AG09319 (cell line): ENCODE results near the gene GPA33.

Experiments used
- DNase-seq: peaks from one replicate; pipeline ENCODE4 v3.0.0-alpha.2; 2010; ENCODE audit warnings: low read depth; ENCODE audit errors: extremely low read depth
- TF ChIP-seq, protein P1 (sequence below): IDR thresholded peaks from 2 replicates; pipeline ENCODE4 v1.5.1; 2011; ENCODE audit warnings: low read depth, mild to moderate bottlenecking, inconsistent platforms, low read length, moderate library complexity

GPA33 gene

DNA sequence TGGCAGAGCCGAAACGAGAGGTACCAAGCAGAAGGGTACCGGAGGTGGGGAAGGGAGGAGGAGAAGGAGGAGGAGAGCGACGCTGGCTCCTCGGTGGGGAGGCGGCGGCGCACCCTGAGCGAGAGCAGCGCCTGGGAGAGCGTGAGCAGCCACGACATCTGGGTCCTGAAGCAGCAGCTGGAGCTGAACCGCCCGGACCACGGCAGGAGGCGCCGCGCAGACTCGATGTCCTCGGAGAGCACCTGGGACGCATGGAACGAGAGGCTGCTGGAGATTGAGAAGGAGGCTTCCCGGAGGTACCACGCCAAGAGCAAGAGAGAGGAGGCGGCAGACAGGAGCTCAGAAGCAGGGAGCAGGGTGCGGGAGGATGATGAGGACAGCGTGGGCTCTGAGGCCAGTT, 36.1 kb upstream of the GPA33 start:
- no peak for DNase-seq
- TF ChIP-seq, protein P1, sequence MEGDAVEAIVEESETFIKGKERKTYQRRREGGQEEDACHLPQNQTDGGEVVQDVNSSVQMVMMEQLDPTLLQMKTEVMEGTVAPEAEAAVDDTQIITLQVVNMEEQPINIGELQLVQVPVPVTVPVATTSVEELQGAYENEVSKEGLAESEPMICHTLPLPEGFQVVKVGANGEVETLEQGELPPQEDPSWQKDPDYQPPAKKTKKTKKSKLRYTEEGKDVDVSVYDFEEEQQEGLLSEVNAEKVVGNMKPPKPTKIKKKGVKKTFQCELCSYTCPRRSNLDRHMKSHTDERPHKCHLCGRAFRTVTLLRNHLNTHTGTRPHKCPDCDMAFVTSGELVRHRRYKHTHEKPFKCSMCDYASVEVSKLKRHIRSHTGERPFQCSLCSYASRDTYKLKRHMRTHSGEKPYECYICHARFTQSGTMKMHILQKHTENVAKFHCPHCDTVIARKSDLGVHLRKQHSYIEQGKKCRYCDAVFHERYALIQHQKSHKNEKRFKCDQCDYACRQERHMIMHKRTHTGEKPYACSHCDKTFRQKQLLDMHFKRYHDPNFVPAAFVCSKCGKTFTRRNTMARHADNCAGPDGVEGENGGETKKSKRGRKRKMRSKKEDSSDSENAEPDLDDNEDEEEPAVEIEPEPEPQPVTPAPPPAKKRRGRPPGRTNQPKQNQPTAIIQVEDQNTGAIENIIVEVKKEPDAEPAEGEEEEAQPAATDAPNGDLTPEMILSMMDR: no peak

DNA sequence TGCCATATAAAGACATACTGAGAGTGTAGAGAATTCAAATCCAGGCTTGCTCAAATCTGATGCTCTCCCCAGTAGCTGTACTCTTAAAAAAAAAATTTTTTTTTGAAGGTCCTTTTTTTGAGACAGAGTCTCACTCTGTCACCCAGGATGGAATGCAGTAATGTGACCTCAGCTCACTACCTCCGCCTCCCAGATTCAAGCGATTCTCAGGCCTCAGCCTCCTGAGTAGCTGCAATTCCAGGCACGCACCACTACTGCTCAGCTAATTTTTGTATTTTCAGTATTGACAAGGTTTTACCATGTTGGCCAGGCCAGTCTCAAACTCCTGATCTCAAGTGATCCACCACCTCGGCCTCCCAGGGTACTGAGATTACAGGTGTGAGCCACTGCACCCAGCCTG, 32.4 kb upstream of the GPA33 start:
- DNase-seq: no peak
- TF ChIP-seq, protein P1: no peak

DNA sequence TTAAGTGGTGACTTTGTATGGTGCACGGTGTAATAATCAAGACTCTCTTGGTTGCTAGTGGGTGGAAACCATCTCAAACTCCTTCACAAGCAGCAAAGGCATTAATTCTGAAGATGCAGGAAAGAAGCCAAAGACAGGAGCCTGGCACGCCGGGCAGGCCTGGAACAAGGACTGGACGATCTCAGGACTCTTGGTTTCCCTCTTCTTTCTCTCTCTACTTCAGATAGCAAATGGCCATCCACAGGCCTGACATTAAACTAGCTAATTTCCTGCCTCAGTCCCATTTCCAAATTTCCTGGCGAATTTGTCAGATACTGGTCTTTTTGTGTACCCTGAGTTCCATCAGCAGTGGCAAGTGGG, 31.9 kb upstream of the GPA33 start:
- TF ChIP-seq, protein P1: no peak
- DNase-seq: no peak

DNA sequence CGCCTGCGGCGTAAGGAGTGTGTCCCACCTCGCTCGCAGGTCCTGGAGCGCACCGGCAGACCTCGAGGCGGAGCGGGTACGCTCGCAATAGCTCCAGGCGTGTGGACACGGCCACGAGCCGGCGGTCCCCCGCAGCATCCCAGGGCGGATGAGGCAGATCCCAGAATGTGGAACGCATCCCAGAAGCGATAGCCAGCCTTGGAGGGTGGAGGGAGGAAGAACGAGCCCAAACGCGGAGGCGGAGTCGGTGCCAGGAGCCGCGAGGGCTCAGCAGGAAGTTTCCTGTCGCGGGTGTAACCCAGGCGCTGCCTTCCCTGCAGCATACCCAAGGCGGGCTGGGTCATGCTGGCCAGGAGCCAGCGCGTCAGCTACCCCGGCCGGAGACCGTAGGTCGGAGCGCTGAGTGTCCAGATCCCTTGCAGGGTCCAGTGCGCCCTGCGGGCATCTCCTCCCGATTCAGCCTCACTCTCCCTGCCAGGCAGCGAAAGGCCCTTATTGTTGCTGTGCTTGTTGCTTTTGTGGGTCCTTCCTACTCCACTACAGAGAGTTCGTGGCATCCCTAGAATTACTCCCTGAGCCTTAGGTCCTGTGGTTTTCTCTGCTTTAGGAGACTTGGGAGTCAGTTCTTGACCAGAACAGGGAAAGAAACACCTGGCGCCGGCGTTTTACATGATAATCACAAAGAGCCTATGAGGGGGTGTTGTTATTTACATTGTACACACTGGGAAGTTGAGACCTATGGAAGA, 31.4 kb upstream of the GPA33 start:
- DNase-seq: no peak
- TF ChIP-seq, protein P1: no peak

DNA sequence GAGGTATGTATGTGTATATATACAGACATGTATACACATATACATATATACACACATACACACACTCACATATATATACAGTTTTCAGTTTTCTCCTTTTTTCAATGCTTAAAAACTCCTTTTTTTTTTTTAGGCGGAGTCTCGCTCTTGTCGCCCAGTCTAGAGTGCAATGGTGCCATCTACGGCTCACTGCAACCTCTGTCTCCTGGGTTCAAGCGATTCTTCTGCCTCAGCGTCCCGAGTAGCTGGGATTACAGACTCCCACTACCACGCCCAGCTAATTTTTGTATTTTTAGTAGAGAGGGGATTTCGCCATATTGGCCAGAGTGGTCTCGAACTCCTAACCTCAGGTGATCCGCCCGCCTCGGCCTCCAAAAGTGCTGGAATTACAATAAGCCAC, 30.7 kb upstream of the GPA33 start:
- no peak for DNase-seq

DNA sequence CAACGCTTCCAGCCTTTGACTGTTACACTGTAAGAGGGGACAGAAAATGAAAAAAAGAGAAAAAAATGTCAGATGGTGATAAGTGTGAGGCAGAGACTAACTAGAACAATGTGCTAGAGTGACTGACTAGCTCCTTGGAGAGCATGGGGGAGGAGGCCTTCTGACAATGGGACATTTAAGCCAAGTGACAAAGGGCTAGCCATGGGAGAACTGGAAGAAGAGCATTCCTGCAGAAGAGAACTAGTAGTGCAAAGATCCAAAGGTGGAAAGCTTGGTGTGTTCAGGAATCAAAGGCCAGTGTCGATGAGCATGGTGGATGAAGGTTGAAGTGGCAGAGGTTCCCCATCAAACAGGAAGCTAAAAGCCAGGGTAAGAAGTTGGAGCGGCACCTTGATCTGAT, 29.5 kb upstream of the GPA33 start:
- TF ChIP-seq, protein P1: no peak
- DNase-seq: no peak

More for the DNA sequence above, 30.7 kb upstream of the GPA33 start:
- TF ChIP-seq, protein P1: no peak

DNA sequence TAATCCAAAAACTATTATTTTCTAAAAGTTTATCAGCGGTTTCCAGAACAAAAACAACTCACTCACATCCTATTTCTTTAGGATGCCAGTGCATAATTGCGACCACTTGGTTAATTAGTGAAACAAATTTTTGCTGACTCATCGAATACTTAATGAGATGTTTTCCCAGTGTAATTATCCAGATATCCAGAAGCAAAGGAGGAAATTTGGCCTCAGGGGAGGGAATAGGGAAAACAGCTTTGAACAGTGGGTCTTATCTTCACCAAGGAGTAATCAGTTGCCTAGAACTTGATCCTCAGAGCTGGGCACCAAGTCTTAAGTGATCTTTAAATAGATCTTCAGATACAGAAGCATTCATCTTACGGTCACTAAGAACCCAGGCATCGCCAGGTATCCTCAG, 28.0 kb upstream of the GPA33 start:
- TF ChIP-seq, protein P1: no peak
- no peak for DNase-seq
